Endothelial cell of hepatic sinusoid (primary cell): ENCODE results near the gene RNF224.
"Not testable (repeated sequence)": the region's sequence is repeated elsewhere in the genome, so short reads cannot be mapped to it uniquely, and the experiment has no call there.

Experiments
- in situ Hi-C: cut with HindIII; loops from 2 replicates; pipeline ENCODE4 v1.10.0; 2017; ENCODE audit warnings: low sequenced_read_pairs

Gene RNF224

DNA sequence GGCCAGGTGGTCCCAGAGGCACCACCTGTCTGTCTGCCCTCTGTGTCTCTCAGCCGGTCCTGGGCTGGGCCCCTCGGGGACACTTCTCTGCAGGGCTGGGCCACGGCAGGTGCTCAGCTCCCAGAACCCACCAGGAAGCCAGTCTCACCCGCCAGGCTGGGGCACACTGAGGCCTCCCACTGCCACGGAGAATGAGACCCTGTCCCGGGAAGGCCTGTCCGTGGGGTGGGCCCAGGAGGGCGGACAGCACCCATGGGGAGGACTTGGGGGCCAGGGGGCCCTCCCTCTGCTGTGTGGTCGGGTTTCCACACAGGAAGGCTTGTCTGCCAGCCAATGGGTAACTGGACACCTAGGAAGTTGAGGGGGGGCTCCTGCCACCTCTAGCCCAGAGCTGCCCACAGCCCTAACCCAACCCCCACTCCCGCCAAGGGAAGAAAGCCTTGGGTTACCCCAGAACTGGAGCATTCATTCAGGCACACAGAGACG lies 9.7 kb downstream of the RNF224 start:
- in situ Hi-C loops: no loop called here

DNA sequence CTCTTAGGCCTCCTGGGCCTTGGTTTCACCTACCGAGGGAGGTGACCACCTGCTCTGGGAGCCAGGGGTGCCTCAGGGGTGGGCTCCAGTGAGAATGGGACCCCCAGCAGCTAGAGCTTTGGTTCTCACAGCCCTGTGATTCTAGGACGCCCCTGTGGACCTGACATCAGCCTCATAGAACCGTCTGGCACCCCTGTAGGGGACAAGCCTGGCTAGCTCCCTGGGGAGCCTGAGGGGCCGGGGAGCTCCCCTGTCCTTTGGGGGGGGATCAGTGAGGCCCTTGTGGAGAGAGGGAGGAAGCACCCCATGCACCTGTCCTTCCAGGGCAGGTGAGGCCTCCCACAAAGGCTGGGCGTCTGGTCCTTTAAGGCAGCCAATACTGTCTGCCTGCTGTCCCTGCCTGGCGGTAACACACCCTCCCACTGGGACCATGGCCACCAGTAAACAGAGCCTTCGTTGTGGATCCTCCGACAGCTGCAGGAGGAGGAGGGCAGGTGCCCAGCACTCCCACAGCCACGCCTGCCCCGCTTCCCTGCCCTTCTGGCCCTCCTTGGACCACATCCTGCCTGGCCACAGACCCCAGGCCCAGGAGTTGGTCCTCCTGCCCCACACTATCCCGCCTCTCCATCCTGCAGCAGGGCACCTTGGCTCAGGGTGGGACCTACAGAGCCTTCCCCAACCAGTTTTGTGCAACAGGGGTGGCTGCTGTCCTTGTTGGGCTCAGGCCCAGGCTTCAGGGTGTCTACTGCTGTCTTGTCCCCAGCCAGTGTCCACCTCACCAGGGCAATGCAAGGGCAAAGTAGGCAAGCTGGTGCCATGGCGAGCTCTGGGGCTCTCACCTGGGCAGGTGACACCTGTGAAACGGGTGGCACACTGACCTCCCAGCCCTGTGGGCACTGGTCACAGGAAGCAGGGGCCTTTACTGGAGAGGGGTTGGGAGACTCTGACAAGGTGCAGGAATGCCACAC lies 10.7 kb downstream of the RNF224 start:
- in situ Hi-C loops: no loop called here

DNA sequence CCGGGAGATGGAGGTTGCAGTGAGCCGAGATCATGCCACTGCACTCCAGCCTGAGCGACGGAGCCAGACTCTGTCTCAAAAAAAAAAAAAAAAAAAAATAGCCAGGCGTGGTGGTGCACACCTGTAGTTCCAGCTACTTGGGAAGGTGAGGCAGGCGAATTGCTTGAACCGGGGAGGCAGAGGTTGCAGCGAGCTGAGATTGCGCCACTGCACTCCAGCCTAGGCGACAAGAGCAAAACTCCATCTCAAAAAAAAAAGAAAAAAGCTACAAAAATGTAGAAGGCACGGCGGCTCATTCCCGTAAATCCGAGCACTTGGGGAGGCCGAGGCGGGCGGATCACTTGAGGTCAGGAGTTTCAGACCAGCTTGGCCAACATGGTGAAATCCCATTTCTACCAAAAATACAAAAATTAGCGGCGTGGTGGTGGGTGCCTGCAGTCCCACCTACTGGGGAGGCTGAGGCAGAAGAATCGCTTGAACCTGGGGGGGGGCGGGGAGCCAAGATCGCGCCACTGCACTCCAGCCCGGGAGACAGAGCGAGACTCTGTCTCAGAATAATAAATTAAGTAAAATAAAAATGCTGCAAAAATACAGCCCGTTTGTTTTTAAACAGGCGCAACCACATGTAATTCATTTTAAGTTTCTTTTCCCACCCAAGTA lies 12.4 kb downstream of the RNF224 start:
- in situ Hi-C loops: not testable (repeated sequence)

DNA sequence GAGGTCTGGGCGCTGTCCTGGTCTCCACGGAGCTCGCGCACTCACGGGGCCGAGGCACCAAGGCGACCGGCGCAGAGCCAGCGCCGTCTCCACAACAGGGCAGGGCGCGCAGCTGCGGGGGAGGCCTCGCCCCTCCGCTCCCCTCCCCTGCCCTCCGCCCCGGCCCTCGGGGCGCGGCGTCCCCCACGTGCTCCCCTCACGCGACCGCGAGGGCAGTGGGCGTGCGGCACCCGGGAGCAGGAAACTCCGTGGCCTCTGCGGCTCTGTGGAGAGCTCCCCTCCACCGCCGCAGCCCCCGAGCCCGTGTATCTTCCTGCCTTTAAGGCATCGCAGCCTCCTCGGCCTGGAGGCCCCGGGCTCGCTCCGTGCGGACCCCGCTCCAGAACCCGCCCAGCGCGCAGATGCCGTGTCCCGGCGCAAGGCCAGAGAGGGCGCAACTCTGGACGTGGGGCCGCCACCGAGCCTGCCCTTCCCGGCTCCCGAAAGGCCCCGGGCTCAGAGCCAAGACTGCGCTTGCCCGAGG lies 13.1 kb downstream of the RNF224 start:
- in situ Hi-C loops: no loop called here

DNA sequence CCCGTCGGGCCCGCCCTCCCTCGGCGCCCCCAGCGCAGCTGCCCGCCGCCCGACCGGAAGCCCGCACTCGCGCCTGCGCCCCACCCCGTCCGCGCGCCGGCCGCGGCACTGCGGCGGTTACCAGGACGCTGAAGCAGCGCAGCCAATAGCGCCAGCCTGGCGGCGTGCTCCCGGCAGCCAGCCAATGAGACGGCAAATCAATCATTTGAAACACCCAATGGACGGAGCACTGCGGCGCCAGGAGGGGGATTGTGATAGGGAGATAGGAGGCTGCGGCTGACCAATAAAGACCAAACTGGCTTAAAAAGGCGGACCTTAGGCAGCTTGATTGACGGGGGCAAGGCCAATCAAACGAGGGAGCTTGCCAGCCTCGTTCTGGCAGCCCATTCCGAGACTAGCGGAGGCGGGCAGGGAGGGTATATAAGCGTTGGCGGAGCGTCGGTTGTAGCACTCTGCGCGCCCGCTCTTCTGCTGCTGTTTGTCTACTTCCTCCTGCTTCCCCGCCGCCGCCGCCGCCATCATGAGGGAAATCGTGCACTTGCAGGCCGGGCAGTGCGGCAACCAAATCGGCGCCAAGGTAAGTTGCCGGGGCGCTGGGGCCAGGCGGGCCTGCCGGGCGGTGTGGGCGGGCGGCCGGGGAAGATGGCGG lies 13.7 kb downstream of the RNF224 start, which contains the start of gene TUBB4B:
TSS of gene TUBB4B (plus strand) at position 447 of the 649 bp plus-strand sequence. CDS start at position 521, 74 bp downstream.
- in situ Hi-C loops: no loop called here

DNA sequence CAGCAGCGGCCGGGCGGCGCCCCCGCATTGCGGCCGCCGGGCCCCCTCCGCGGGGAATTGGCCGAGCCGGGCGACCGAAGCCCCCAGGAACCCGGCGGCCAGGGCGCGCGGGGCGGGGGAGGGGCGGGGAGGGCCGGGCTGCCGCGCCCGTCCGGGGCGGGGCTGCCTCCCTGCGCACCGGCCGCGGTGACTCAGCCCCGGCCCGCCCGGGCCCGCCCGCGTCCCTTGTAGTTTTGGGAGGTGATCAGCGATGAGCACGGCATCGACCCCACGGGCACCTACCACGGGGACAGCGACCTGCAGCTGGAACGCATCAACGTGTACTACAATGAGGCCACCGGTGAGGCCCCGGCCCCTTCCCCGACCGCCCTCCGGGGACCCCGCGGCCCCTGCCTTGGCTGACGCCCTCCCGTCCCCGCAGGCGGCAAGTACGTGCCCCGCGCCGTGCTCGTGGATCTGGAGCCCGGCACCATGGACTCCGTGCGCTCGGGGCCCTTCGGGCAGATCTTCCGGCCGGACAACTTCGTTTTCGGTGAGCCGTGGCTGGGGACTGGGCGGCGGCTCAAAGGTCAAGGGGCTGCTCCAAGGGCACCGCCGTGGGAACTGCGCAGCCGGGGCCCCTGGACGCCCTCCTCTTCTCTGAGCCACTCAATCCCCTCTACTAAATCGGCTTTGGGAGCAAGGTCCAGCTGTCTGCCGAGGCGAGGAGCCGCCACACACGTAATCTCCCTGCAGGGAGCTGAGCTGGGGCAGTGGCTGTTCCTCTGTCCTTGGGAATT lies 14.4 kb downstream of the RNF224 start:
- in situ Hi-C loops: no loop called here

DNA sequence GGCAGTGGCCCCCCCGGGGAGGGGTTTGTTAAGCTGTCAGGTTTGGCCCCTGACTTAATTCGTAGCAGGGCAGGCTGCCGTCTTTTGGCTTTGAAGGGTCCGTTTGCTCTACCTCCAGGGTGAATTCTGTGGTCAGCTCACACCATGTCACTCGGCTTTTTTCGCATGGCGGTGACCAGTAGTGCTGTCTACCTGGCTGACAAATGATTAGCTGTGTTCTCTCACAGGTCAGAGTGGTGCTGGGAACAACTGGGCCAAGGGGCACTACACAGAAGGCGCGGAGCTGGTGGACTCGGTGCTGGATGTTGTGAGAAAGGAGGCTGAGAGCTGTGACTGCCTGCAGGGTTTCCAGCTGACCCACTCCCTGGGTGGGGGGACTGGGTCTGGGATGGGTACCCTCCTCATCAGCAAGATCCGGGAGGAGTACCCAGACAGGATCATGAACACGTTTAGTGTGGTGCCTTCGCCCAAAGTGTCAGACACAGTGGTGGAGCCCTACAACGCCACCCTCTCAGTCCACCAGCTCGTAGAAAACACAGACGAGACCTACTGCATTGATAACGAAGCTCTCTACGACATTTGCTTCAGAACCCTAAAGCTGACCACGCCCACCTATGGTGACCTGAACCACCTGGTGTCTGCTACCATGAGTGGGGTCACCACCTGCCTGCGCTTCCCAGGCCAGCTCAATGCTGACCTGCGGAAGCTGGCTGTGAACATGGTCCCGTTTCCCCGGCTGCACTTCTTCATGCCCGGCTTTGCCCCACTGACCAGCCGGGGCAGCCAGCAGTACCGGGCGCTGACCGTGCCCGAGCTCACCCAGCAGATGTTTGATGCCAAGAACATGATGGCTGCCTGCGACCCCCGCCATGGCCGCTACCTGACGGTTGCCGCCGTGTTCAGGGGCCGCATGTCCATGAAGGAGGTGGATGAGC lies 15.2 kb downstream of the RNF224 start:
- in situ Hi-C loops: no loop called here

DNA sequence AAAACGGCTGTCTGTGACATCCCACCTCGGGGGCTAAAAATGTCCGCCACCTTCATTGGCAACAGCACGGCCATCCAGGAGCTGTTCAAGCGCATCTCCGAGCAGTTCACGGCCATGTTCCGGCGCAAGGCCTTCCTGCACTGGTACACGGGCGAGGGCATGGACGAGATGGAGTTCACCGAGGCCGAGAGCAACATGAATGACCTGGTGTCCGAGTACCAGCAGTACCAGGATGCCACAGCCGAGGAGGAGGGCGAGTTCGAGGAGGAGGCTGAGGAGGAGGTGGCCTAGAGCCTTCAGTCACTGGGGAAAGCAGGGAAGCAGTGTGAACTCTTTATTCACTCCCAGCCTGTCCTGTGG lies 15.9 kb downstream of the RNF224 start:
- in situ Hi-C loops: not testable (repeated sequence)

DNA sequence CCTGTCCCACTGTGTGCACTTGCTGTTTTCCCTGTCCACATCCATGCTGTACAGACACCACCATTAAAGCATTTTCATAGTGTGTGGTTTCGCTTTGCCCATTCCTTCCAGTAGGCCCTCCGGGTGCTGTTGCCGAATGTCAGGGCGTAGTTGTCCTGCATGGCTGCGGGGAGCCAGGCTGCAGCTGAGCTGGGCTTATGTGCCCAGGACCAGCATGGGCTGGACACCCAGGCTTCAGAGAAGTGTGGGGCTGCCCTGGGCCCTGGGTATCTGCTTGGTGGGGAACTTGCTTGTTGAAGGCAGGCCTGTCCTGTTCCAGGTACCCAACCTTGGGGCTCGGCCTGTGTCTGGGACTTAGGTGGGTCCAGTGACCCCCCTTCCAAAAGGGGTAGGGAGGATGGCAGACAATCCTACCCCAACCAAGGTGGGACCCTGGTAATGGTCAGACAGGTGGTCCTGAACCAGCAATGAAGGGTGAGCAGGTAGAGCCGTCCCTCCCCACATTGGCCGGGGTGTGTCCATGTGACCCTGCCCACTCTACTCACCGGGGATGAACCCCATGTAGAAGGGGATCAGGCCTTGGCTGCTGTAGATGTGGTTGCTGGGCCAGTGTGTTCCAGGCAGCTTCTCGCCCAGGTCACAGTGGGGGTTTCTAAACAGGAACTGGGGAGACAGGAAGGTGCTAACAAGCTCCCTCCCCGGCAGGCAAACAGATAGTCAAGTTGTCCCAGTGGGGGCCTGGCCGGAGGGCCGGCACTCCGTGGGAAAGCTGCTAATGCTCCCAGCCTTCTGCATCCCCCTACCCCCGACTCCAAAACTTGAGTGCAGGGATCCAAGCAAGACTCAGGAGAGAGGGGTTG lies 16.6 kb downstream of the RNF224 start:
- in situ Hi-C loops: no loop called here

DNA sequence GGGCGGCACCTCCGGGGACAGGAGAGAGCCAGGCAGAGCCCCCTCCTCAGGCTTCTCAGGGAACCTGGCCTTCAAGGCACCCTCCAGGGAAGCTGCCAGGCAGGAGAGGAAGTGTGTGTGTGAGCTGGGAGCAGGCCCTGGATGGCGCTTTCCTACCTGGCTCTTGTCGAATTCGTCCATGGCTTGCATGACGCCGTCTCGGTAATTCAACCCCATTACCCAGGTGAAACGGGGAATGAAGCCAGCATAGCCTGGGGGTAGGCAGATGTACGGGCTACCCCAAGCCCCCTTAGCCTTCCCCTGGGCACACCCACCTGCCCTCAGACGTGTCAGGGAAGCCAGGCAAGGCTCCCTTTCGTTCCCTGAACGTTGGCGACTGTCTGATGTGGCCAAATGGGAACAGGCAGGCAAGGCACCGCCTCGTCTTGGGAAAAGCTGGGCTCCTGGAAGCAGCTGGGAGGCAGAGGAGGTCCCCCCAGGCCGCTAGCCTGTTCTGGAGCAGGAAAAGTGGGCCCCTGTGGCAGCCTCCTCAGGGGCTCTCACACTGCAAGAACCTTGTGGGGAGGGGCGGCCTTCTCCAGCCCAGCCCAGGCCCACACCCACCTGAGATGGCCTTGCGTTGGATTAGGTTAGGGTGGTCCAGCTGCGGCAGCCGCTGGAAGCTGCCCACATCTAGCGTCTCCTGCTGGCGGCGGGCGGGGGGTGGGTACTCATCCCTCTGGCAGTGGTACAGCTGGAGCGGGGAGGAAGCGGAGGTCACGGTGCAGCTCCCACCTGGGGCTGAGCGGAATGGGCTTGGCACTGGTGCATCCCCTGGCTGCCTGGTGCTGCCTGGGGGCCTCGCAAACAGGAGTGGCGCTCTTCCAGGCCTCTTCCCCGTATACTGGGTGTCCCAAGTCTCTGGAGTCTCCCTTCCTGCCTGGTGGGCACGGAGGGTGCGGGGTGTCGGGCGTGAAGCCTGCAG lies 17.5 kb downstream of the RNF224 start:
- in situ Hi-C loops: no loop called here

DNA sequence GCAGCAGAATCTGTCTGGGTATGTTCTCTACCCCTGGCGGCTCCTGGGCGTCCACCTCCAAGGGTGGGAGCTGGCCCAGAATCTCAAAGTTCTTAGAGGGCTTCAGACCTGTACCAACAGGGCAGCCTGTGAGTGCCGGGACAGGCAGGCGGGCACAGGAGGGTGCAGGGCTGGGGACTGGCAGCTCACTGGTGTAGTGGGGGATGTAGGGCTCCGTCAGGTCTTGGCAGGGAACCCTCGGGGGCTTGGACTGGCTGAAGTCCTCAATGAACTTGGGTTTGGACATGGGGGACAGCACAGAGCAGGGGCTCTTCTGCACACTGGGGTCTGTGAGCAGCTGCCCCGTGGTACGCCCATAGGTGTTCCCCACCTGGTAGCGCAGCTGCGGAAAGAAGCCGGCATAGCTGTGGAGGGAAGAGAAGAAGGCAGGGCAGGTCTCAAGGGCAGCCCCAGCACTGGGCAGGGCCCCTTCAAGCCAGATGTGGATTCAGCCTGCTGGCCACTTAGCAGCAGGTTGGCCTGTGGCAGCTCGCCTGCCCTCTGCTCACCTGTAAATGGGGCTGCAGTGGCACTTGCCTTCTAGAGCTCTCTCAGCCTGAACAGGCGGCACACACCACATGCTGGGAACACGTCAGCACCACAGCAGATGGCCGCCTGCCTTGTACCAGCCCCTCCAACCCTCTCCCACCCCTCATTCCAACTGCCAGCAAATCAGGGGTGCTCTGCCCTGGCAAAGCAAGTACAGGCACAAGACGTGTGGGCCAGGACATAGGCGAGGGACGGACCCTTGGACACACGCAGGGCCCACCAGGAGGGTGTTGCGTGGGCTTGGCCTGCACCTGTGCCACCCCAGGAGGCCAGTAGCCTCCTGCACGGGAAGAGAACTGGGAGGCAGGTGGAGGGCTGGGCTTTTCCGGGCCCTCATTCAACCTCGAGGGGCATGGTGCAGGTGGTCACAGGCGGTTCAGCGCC lies 18.4 kb downstream of the RNF224 start:
- in situ Hi-C loops: no loop called here

DNA sequence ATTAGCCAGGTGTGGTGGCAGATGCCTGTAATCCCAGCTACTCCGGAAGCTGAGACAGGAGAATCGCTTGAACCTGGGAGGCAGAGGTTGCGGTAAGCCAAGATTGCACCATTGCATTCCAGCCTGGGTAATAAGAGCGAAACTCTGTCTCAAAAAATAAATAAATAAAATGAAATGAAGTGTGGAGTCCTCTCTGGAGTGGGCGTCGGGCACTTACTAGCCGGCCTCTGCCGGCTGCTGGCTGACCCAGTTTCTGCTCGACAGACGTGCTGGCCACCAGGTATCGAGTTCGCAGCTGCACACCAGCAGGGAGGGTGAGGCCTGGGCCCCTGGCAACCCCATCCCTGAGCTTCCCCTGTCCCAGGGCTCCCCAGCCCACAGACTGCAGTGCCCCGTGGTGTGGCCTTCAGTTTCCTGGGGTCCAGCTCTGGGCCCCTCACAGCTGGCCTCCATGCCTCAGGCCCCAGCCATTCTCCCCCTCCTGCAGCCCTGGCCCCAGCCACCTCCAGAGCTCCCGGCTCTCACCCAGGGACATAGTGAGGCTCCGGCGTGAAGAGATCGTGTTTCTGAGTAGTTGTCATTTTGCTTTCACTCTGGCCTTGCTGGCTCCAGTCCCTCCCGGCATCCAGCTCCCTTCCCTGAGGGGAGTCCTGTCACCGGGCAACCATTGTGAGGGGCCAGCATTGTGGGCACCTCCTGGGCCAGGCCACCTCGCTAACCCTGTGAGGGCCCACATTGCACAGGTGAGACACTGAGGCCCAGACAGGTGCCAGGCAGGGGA lies 20.0 kb downstream of the RNF224 start:
- in situ Hi-C loops: no loop called here

DNA sequence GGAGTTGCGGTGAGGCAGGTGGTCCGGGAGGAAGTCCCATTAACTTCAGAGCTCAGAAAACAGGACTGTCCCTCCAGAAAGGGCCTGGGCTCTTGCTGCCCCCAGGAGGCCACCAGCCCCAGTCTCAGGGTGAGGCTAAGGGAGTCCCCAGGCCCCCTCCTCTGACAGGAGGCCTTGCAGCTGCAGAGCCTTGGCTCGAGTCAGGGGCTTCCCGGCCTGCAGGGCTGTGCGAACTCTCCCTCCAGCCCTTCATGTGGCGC lies 20.5 kb downstream of the RNF224 start:
- in situ Hi-C loops: no loop called here

DNA sequence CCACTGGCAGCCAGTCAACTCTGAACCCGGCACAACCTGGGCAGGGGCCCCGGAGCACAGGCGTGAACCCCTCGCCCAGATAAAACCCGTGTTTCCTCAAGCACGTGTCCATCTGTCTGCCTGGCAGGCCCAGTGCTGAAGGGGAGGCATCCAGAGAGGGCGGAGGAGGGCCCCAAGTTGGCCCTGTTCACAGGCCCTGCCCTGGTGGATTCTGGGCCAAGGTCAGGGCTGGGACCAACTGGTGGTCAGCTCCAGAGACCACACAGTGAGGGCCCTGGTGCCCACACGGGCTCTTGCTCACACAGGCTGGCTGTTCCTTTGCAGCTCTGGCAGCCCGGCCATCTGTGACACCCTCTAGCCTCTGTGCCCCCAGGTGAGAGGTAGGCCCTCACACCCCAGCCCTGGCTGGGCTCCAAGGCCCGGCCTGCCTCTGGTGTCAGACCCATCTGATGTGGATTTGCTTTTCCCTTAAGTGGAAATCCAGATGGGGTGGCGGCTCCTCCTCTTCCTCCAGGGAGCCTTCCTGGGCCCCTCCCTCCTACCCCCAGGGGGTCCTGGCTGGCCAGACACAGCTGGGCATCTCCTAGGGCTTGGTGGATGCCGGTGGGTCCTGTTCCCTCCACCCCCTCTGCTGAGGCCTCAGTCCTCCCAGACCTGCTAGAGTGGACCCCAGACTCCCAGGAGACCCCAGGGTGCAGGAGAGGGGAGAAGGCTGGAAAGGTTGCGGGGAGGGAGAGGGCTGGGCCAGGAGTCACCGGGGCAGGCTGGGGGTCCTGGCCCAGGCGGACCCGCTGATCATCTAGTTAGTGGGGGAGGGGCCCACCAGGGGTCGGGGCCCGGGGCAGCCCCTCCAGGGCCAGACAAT lies 23.3 kb downstream of the RNF224 start:
- in situ Hi-C loops: no loop called here

DNA sequence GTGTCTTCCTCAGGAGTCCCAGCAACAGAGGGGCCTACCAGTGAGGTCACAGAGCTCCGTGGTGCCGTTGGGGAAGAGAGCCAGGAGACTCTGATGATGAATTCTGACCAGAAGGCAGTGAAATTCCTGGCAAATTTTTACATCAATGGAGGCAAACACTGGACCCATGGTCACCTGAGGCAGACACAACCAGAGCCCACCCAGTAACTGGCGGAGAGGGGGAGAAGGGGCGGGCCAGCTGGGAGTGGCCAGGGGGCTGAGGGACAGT lies 23.8 kb downstream of the RNF224 start, which contains the start of gene STPG3:
TSS of gene STPG3 (plus strand) at position 93 of the 268 bp plus-strand sequence. CDS start at position 94, 1 bp downstream.
- in situ Hi-C loops: no loop called here
